Measurements from ENCODE around the gene SEMG1. TPM values are rescaled to one million over a fixed set of nuclear protein-coding genes. Genes with fewer than 3 reads are reported as not detected.

Gene SEMG1
- total RNA-seq, 4 donors from 2014 or later, result not detected

DNA sequence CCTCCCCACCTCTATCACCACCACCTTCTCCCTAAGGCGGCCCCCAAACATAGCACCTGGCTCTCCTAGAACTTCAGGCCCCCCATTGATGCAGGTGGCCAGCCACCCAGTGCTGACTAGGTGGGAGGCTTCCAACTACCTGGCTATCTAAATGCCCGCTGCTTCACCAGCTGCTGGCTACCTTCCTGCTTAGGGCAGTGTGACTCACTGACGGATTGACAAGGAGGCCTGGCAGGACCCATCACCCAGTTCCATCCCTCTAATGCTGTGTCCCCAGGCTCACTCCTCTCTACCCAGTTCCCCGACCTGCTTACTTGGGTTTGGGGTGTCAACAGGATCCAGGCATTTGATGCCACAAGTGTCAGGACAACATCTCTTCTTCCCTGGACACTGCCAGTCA, 46.4 kb downstream of the SEMG1 start:
- no peak for DNase-seq (ENCODE audit: low spot score in 2 of 2)
- WGBS, result 81% methylated on average over 4 of the region's 4 CpGs
- peaks cover 37% of the 10 kb centered on the region for H3K4me1 ChIP-seq
- H3K9me3 ChIP-seq, result no peaks in the 10 kb centered on the region
- H3K27ac ChIP-seq, result peak overlapping the region; percentile 4
- H3K4me3 ChIP-seq, result peak overlapping the region; percentile 28
- H3K36me3 ChIP-seq, result no peaks in the 10 kb centered on the region
- no peak for TF ChIP-seq POLR2A (IDR thresholded peaks at IDR 0.05)
- no peak for TF ChIP-seq POLR2AphosphoS5 (IDR thresholded peaks at IDR 0.05)
- TF ChIP-seq EP300 (IDR thresholded peaks at IDR 0.05), result no peak
- no peak for TF ChIP-seq CTCF (IDR thresholded peaks at IDR 0.05)
- H3K27me3 ChIP-seq, result no peaks in the 10 kb centered on the region

DNA sequence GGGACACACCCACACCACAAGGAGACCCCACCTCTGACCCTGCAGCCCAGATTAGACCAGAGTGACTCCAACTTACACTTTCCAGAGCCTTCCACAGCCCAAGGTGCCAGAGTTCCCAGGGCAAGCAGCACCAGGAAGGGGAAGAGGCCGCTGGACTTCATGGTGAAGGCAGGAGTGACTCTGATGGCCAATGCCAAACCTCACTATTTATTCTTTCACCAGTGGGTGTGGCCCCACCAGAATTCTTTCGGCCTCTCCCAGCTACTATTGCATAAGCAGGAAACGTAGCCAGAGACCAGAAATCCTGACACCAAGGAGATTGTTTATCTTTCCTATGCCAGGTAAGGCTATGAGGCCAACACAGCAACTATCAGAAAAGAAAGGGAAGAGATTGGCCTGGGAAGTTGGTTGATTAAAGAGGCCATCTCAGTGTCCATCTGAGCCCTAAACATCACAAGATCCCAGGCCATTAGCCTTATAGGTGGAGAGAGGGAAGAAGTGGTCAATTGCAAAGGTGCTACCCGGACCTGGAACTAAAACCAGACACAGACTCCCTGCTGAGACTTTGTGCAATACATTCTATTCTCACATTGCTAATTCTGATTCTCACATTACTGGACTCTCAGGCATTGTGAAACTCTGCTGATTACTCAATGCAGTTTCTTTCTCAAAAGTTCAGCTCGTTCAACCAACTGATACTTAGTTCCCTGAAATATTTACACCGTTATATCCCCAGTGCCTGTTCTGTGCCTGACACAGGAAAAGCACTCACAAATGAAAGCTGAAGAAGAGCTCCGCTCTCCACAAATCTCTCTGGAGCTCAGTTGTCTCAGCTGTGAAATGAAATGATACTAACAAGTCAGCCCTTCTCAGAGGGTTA, 47.8 kb downstream of the SEMG1 start, which contains the start of gene SLPI:
Gene SLPI, minus strand, starts transcription at position 182 of the 880 bp plus-strand sequence. Its CDS starts 21 bp downstream, at position 161.
- 17% methylated on average over 6 of the region's 7 CpGs for WGBS
- H3K27me3 ChIP-seq, result peaks cover 3% of the 10 kb centered on the region
- peak within 1 kb of the TSS; percentile 28 for H3K4me3 ChIP-seq
- peak within 1 kb of the TSS; percentile 84 for H3K27ac ChIP-seq
- peaks cover 37% of the 10 kb centered on the region for H3K4me1 ChIP-seq
- H3K36me3 ChIP-seq, result no peaks in the 10 kb centered on the region
- no peaks in the 10 kb centered on the region for H3K9me3 ChIP-seq
- TF ChIP-seq POLR2AphosphoS5 (IDR thresholded peaks at IDR 0.05) (peak in 1 of 3 donors; percentile 45), CTCF (IDR thresholded peaks at IDR 0.05) (no peak)
- DNase-seq (ENCODE audit: low spot score in 2 of 2), result peak in 1 of 2 donors; percentile 74

DNA sequence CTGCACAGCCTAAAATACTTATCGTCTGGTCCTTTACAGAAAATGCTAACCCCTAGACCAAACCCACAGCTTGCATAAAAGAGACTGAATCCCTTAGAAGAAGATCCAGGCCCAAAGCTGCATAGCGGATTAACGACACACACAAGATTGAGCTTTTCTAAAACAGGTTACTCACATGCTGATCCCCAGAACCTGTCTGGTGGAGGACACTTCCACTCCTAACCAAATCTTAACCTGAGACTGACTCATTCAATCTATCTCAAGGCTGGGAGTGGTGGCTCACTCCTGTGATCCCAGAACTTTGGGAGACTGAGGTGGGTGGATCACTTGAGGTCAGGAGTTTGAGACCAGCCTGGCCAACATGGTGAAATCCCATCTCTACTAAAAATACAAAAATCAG, 50.3 kb downstream of the SEMG1 start:
- Histone ChIP-seq H3K36me3 (no peaks in the 10 kb centered on the region), H3K4me3 (no peak overlapping the region), H3K27ac (no peak overlapping the region), H3K9me3 (no peaks in the 10 kb centered on the region), H3K4me1 (peaks cover 37% of the 10 kb centered on the region), H3K27me3 (peaks cover 12% of the 10 kb centered on the region)
- no peak for DNase-seq (ENCODE audit: low spot score in 2 of 2)
- WGBS, result 84% methylated on average over 3 of the region's 3 CpGs
- TF ChIP-seq POLR2A (IDR thresholded peaks at IDR 0.05) (no peak), CTCF (IDR thresholded peaks at IDR 0.05) (no peak), EP300 (IDR thresholded peaks at IDR 0.05) (no peak), POLR2AphosphoS5 (IDR thresholded peaks at IDR 0.05) (no peak)

GRCh38 chr20:45257711-45258110, 50.9 kb downstream of the SEMG1 start:
- H3K36me3 ChIP-seq, result no peaks in the 10 kb centered on the region
- DNase-seq (ENCODE audit: low spot score in 2 of 2), result no peak
- WGBS, result 56% methylated on average over 7 of the region's 7 CpGs
- H3K9me3 ChIP-seq, result no peaks in the 10 kb centered on the region
- H3K4me1 ChIP-seq, result peaks cover 36% of the 10 kb centered on the region
- H3K4me3 ChIP-seq, result no peak overlapping the region
- no peak overlapping the region for H3K27ac ChIP-seq
- peaks cover 12% of the 10 kb centered on the region for H3K27me3 ChIP-seq
- no peak for TF ChIP-seq POLR2AphosphoS5 (IDR thresholded peaks at IDR 0.05)
- no peak for TF ChIP-seq EP300 (IDR thresholded peaks at IDR 0.05)
- no peak for TF ChIP-seq CTCF (IDR thresholded peaks at IDR 0.05)
- no peak for TF ChIP-seq POLR2A (IDR thresholded peaks at IDR 0.05)

GRCh38 chr20:45258259-45258658, 51.4 kb downstream of the SEMG1 start:
- Histone ChIP-seq H3K36me3 (no peaks in the 10 kb centered on the region), H3K4me1 (peaks cover 30% of the 10 kb centered on the region), H3K9me3 (no peaks in the 10 kb centered on the region), H3K27me3 (peaks cover 12% of the 10 kb centered on the region), H3K27ac (no peak overlapping the region), H3K4me3 (no peak overlapping the region)
- no peak for DNase-seq (ENCODE audit: low spot score in 2 of 2)
- 94% methylated on average over 3 of the region's 3 CpGs for WGBS
- TF ChIP-seq EP300 (IDR thresholded peaks at IDR 0.05), result no peak
- TF ChIP-seq POLR2AphosphoS5 (IDR thresholded peaks at IDR 0.05), result no peak
- TF ChIP-seq CTCF (IDR thresholded peaks at IDR 0.05), result no peak
- TF ChIP-seq POLR2A (IDR thresholded peaks at IDR 0.05), result no peak
